Measurements from ENCODE around the gene MTRF1L. TPM values are rescaled to one million over a fixed set of nuclear protein-coding genes. Genes with fewer than 3 reads are reported as not detected.

The MTRF1L gene
- total and polyA plus RNA-seq, 2 of the 13 experiments (the other 11 are each of a cell fraction or from before 2014, with no cell fraction given), result 17.6 to 28.7 TPM

- Histone ChIP-seq H3K36me3 (replicated peaks in 1 of 2; ENCODE audit: control insufficient read depth in 1 of 2, insufficient read depth in 2 of 2, low read length in 2 of 2) (peaks cover 5 to 24% of the 10 kb centered on the region in 2 experiments; a peak in 4 of 5 replicates), H2AFZ (ENCODE audit: low read length) (no peak overlapping the region), H3K27me3 (ENCODE audit: control insufficient read depth in 1 of 2, insufficient read depth in 2 of 2, low read length in 2 of 2) (no peaks in the 10 kb centered on the region; a peak in 1 of 5 replicates), H3K4me3 (replicated peaks in 1 of 3; ENCODE audit: insufficient read depth in 1 of 3, low read depth in 2 of 3, low read length in 3 of 3) (peak overlapping the region; percentile 74 to 100 (median 97); a peak in 5 of 6 replicates), H3K27ac (ENCODE audit: extremely low read length, insufficient read depth, low read length) (peak overlapping the region; percentile 10), H3K4me2 (ENCODE audit: low read depth, low read length) (peak overlapping the region; percentile 81), H3K79me2 (ENCODE audit: insufficient read depth, low read length) (peaks cover 93% of the 10 kb centered on the region), H4K20me1 (ENCODE audit: insufficient read depth, low read length) (peaks cover 31% of the 10 kb centered on the region), H3K9me3 (ENCODE audit: low read length) (no peaks in the 10 kb centered on the region), H3K4me1 (ENCODE audit: insufficient read depth, low read length) (peaks cover 65% of the 10 kb centered on the region), H3K9ac (ENCODE audit: insufficient read depth, low read depth, low read length) (peak overlapping the region; percentile 71)
- in situ Hi-C loops (cut with HindIII; ENCODE audit: extremely low pct_ligation_motif_present, low pct_unique_long_range_greater_than_20kb), result loop anchor here (25.0 kb wide), 1 partner anchor 693 kb away; no protein-coding TSS in a partner anchor
- no TSS peak for BruUV-seq (replicated peaks)
- DNase-seq (ENCODE audit: low spot score) (no peak), FAIRE-seq (no peak), ATAC-seq (no peak)
- intact Hi-C loops (cut with micrococcal nuclease; ENCODE audit: unreplicated experiment), result loop anchor here (1.0 to 10.0 kb wide), 2 partner anchors 22 to 1586 kb away; partner anchors contain the start of genes MTRF1L and ZBTB2
- CTCF ChIA-PET (ENCODE audit: low intra/inter-chr PET ratio, low total read pairs), result no interaction called here
- 32% methylated on average over 1 of the region's 1 CpG for WGBS (ENCODE audit: low lambda C conversion rate)
- POLR2A ChIA-PET, result no interaction called here
- TF ChIP-seq EP300 (IDR thresholded peaks at IDR 0.05; ENCODE audit: low read depth in 2 of 2, low read length in 2 of 2) (no peak), EP300 (CRISPR knock-in tag; IDR thresholded peaks at IDR 0.05; ENCODE audit: borderline replicate concordance) (no peak), KDM3A (CRISPR knock-in tag; IDR thresholded peaks at IDR 0.05; ENCODE audit: low read depth) (no peak), ZNF720 (CRISPR knock-in tag; IDR thresholded peaks at IDR 0.05) (no peak), BRD4 (CRISPR knock-in tag; IDR thresholded peaks at IDR 0.05) (no peak), JUND (CRISPR knock-in tag; IDR thresholded peaks at IDR 0.05) (no peak), SNRNP70 (IDR thresholded peaks at IDR 0.05; ENCODE audit: low read depth, low read length) (0 out of 2 replicates have a peak, but pooled peaks have one; percentile 14), ZNF20 (CRISPR knock-in tag; IDR thresholded peaks at IDR 0.05) (no peak), NKX3-1 (CRISPR knock-in tag; IDR thresholded peaks at IDR 0.05) (0 out of 2 replicates have a peak, but pooled peaks have one; percentile 26), ZNF263 (CRISPR knock-in tag; IDR thresholded peaks at IDR 0.05) (no peak), ZBTB4 (CRISPR knock-in tag; IDR thresholded peaks at IDR 0.05; ENCODE audit: borderline replicate concordance) (no peak), SMARCE1 (IDR thresholded peaks at IDR 0.05; ENCODE audit: borderline replicate concordance) (no peak), KDM1A (CRISPR knock-in tag; IDR thresholded peaks at IDR 0.05) (peak; percentile 38; the same call in 1 of the 2 replicates), DZIP1 (CRISPR knock-in tag; IDR thresholded peaks at IDR 0.05) (no peak), RBFOX2 (IDR thresholded peaks at IDR 0.05; ENCODE audit: low read depth, low read length) (peak; percentile 50), ZNF691 (CRISPR knock-in tag; IDR thresholded peaks at IDR 0.05; ENCODE audit: borderline replicate concordance, low read depth) (no peak), KDM2A (CRISPR knock-in tag; IDR thresholded peaks at IDR 0.05; ENCODE audit: borderline replicate concordance, low read depth) (no peak), HOMEZ (CRISPR knock-in tag; IDR thresholded peaks at IDR 0.05; ENCODE audit: low read depth) (no peak)
Measured at GRCh38 chr6:152980656-152981055, 21.9 kb downstream of the MTRF1L start.

All from HepG2 (cell line).